ENCODE data around the gene CASQ2.

The CASQ2 gene

DNA sequence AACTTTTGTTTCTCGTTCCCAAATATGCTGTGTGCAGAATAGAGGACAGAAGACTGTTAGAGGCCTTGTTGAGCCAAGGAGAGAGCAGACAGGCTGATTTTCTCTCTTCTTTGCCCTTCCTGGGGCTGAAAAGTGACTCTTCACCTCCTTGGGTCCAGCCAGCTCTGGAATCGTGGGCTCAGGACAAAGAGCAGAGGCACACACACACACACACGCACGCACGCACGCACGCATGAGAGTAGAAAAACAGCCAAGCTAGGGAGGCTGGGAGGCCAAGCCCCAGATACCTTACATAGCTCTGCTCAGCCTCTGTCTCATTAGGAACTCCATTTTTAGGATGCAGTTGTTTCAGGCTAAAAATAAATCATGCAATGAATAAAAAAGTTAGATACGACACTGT lies at the start of gene CASQ2:
CASQ2 (minus strand) TSS at position 166 of the 400 bp plus-strand sequence. CDS start 173 bp downstream, outside the sequence.
- H3K4me3 ChIP-seq (ENCODE audit: low read length), result no peak within 1 kb of the TSS
- no peak for TF ChIP-seq ZNF274 (IDR thresholded peaks at IDR 0.05; ENCODE audit: low read depth, low read length)

DNA sequence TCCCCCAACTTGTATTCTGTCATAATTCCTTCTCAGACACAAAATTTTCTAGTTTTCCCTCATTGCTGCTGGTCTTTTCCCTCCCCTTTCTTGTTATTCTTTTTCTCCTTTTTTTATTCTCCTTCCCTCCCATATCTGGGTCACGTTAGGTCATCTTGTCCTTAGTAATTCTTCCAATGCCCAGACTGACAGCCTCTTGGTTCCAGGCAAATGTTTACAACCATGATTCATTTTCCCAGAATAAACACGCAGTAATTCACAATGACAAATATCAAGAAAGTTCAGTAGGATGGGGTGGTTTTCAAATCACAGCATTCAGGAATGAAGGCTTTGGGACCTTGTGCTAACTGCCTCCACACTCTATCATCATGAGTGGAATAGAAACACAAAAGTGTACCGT lies 47.2 kb upstream of the CASQ2 start:
- H3K4me3 ChIP-seq (ENCODE audit: low read length), result no peak overlapping the region
- TF ChIP-seq ZNF274 (IDR thresholded peaks at IDR 0.05; ENCODE audit: low read depth, low read length), result no peak

- H3K4me3 ChIP-seq (ENCODE audit: low read length), result no peak overlapping the region
- TF ChIP-seq ZNF274 (IDR thresholded peaks at IDR 0.05; ENCODE audit: low read depth, low read length), result no peak
Measured at GRCh38 chr1:115814685-115815398, 46.3 kb upstream of the CASQ2 start.

DNA sequence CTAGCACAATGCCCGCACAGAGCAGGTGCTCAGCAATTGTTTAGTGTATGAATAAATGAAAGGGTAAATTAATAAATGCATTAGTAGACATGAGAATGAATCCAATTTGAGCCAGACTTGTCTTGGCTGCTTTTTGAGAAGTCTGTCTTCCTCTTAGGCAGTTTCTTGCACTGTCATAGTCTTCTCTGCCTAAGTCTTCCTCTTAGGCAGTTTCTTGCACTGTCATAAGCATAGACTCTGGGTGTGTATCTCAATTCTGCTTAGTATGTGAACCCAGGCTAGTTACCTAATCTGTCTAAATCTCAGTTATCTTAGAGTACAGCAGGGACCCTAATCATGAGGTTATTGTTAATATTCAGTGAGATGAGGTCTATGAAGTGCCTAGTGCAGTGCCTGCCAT lies 45.2 kb upstream of the CASQ2 start:
- H3K4me3 ChIP-seq (ENCODE audit: low read length), result no peak overlapping the region
- no peak for TF ChIP-seq ZNF274 (IDR thresholded peaks at IDR 0.05; ENCODE audit: low read depth, low read length)

- no peak overlapping the region for H3K4me3 ChIP-seq (ENCODE audit: low read length)
- TF ChIP-seq ZNF274 (IDR thresholded peaks at IDR 0.05; ENCODE audit: low read depth, low read length), result no peak
Measured at GRCh38 chr1:115811140-115811828, 42.8 kb upstream of the CASQ2 start.

DNA sequence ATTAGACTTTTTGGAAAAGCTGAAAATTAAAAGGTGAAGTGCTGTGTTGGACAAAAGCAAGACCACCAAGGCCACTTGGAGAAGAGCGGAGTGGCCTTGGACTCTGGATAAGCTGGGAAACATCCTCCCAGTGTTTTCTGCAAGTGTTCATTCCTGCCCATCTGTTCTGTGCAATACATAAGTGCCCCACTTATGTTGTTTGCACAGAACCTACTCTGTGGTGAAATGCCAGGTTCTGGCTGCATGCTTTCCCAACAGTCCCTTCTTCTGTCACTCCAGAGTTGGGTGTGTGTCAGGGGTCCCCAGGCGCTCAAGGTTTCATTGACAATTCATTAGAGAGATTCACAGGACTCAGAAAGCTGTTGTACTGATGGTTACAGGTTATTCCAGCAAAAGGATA lies 42.1 kb upstream of the CASQ2 start:
- TF ChIP-seq ZNF274 (IDR thresholded peaks at IDR 0.05; ENCODE audit: low read depth, low read length), result no peak
- no peak overlapping the region for H3K4me3 ChIP-seq (ENCODE audit: low read length)

DNA sequence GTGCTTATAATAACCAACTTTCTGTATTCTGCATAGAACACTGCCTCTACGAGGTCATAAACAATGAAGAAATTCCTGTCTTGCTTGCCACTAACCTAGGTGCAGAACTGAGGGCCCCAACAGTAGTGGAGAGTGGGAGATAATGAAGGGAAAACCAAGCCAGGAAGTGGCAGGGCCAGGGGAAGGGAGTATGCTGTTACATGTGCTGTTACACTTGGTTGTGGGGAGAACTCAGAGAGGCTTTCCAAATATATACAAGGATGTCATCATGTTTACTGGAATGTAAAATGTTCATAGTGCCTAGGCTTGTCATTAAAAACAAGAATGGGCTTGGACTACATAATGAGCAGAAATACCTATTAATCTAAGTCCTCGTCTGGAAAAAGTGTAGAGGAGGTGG lies 41.3 kb upstream of the CASQ2 start:
- no peak overlapping the region for H3K4me3 ChIP-seq (ENCODE audit: low read length)
- no peak for TF ChIP-seq ZNF274 (IDR thresholded peaks at IDR 0.05; ENCODE audit: low read depth, low read length)

- no peak overlapping the region for H3K4me3 ChIP-seq (ENCODE audit: low read length)
- no peak for TF ChIP-seq ZNF274 (IDR thresholded peaks at IDR 0.05; ENCODE audit: low read depth, low read length)
Measured at GRCh38 chr1:115809076-115809475, 40.6 kb upstream of the CASQ2 start.

DNA sequence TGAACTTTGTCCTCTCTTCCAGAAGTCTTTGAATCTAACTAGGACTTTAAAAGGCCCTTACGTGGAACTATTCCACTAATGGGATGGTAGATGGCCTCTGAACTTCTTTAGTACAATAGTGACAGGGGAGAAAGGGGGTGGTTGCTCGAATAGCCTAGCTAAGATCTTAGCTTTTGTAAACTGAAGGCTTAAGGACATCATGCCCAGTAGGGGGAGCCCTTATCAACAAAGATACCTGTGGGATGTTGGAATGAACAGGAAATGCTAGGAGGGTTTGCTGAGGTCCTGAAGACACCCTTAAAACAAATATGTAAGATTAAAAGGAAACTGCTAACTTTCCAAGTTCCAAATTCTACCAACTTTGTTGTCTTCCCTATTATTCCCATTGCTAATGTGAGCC lies 39.2 kb upstream of the CASQ2 start:
- H3K4me3 ChIP-seq (ENCODE audit: low read length), result no peak overlapping the region

GRCh38 chr1:115805597-115805996 lies 37.1 kb upstream of the CASQ2 start:
- H3K4me3 ChIP-seq (ENCODE audit: low read length), result no peak overlapping the region
- TF ChIP-seq ZNF274 (IDR thresholded peaks at IDR 0.05; ENCODE audit: low read depth, low read length), result no peak

More for the DNA sequence above, 39.2 kb upstream of the CASQ2 start:
- no peak for TF ChIP-seq ZNF274 (IDR thresholded peaks at IDR 0.05; ENCODE audit: low read depth, low read length)

- TF ChIP-seq ZNF274 (IDR thresholded peaks at IDR 0.05; ENCODE audit: low read depth, low read length), result no peak
Measured at GRCh38 chr1:115802416-115802815, 33.9 kb upstream of the CASQ2 start.

DNA sequence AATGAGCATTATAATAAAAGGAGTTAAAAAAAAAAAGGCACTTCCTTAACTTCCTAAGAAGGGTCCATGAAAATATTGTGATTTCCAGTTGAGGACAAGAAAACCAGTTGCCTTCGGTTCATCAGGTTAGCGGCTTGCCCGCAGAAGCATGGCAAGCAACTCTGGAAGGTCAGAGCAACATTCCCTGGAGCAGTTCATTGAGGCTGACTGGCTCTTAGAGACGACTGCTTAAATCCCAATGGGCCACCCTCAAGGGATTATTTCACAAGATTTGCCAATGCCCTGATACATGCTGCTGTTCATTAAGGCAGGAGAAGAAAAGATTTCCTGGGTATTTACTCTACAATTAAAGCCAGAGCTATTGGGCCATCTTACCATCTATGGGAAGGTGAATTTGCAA lies 29.0 kb upstream of the CASQ2 start:
- TF ChIP-seq ZNF274 (IDR thresholded peaks at IDR 0.05; ENCODE audit: low read depth, low read length), result no peak

More at GRCh38 chr1:115802416-115802815, 33.9 kb upstream of the CASQ2 start:
- no peak overlapping the region for H3K4me3 ChIP-seq (ENCODE audit: low read length)

DNA sequence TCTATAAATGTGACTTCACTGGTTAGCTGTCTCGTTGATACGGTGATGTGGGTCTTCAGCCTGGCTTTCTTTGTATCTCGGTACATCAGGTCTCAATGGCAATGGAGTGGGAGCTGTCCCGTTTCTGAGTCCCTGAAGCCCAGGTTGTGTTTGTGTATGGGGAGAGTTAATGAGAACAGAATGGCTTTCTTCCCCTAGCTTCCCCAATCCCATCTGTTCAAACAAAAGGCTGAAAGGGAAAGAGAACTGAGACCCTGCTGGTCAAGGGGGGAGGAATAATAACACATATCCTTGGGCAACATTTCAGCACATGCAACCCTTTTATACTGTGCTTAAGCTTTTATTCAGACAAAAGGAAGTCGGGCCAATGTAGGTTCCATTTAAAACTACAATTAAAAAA lies 28.4 kb upstream of the CASQ2 start:
- TF ChIP-seq ZNF274 (IDR thresholded peaks at IDR 0.05; ENCODE audit: low read depth, low read length), result no peak
- H3K4me3 ChIP-seq (ENCODE audit: low read length), result no peak overlapping the region

More for the DNA sequence above, 29.0 kb upstream of the CASQ2 start:
- H3K4me3 ChIP-seq (ENCODE audit: low read length), result no peak overlapping the region

DNA sequence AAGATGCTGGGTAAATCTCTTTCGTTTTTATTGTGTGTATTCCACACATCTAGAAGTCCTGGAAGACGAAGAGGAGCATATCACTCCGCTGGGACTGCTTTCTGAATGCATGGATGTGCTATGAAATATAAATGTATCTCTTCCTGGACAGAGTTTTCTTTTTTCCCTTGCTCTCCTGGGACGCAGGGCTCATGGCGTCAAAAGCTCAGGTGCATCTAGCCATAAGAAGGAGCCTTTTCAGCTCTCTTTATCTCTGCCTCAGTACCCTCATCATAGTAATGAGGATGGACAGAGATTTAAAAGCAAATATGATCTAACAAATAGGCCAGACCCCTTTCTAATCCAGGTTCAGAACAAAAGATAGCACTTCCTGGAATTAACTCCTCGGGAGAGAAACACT lies 27.5 kb upstream of the CASQ2 start:
- H3K4me3 ChIP-seq (ENCODE audit: low read length), result no peak overlapping the region
- no peak for TF ChIP-seq ZNF274 (IDR thresholded peaks at IDR 0.05; ENCODE audit: low read depth, low read length)

- TF ChIP-seq ZNF274 (IDR thresholded peaks at IDR 0.05; ENCODE audit: low read depth, low read length), result no peak
- no peak overlapping the region for H3K4me3 ChIP-seq (ENCODE audit: low read length)
Measured at GRCh38 chr1:115794976-115795639, 26.6 kb upstream of the CASQ2 start.

Measured in GM08714 (cell line).